NCI-H226 (cell line): ENCODE results near the gene FAM227B.
"Not testable (repeated sequence)": the region's sequence is repeated elsewhere in the genome, so short reads cannot be mapped to it uniquely, and the experiment has no call there.

Experiments
- DNase-seq: peaks from one replicate; pipeline ENCODE4 v3.0.0-alpha.2; 2015

FAM227B gene

GRCh38 chr15:49428409-49429095, 192.1 kb downstream of the FAM227B start:
- DNase-seq = peak; percentile 49

GRCh38 chr15:49427372-49427771, 193.2 kb downstream of the FAM227B start:
- DNase-seq = no peak

DNA sequence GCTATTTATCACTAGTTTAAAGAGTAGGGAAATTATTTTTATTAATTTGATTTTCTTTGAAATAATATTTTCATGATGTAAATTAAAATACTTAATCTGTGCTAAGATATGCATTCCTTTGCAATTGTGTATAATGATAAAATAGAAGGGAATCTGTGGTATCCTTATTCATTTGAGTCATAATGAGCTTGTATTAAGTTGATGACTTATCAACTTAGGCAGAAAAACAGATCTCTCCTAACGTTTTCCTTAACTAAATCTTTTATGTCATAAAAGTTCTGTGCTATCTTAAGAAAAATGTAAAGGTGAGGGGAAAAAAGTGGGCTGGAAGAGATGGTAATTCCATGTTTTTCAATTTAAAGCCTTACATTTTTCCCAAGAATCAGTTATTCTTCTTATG, 195.7 kb downstream of the FAM227B start:
- DNase-seq = no peak

DNA sequence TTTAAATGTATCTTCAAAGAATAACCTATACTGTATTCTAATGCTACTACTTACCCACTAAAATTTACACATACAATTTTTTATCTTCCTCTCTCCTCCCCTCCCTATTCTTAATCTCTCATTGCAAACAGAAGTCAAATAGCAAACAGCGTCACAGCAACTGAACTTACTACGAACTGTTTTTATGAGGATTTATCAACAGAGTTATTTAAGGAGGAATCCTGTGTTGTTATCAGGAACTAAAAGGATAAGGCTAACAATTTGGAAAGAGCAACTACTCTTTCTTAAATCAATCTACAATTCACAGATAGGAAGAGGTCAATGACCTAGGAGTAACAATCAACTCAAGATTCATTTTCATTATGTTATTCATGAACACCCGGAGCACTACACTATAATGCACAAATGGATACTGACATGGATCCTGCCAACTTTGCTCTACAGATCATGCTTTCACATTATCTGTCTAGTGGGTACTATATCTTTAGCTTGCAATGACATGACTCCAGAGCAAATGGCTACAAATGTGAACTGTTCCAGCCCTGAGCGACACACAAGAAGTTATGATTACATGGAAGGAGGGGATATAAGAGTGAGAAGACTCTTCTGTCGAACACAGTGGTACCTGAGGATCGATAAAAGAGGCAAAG, 196.6 kb downstream of the FAM227B start:
- peak; percentile 66 for DNase-seq

- DNase-seq = no peak
These were observed 197.6 kb downstream of the FAM227B start, which contains the start of gene FGF7 for GRCh38 chr15:49423021-49423420. TSS of gene FGF7 (plus strand) at chr15:49423242. CDS start at chr15:49424298, 1,056 bp downstream.

- no peak for DNase-seq
These were observed 198.6 kb downstream of the FAM227B start for GRCh38 chr15:49421991-49422390.

GRCh38 chr15:49418811-49419210, 201.8 kb downstream of the FAM227B start:
- DNase-seq = no peak

DNA sequence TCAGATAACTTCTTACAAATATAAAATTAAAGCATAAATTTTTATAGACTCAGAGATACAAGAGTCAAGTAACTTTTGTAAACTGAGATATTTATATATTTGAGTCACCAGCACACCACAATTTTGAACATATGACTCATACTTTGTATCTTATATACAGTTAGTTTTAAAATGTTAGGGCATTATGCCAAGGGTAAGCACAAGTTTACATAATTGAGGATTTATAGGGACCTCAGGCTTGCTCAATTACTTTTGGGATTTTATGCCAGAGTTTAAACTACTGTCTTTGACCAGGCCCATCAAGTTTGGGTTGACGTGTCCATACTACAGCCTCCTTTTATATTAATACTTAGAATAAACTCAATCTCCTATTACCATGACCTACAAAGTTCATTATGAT, 205.0 kb downstream of the FAM227B start:
- DNase-seq = peak; percentile 76

DNA sequence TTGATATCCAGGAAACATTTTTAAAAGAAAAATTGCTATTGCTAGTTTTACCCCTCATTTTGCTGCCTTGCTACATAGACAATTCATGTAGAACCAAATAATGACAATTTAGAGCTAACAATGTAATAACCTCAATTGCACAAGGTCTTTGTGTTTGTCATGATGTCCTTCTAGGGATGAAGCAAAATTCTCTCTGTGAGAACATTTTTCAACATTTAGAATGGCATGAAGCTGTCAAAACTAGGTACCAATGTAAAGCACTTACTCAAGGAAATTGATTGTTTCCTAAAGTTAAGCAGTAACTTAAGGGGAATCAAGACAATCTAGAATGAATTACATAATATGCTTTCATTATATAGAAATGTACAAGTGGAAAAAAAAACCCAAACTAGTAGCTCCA, 205.5 kb downstream of the FAM227B start:
- DNase-seq = no peak

GRCh38 chr15:49412797-49413196, 207.8 kb downstream of the FAM227B start:
- DNase-seq = no peak

GRCh38 chr15:49410641-49411040, 210.0 kb downstream of the FAM227B start:
- DNase-seq = no peak

GRCh38 chr15:49406352-49407118, 214.1 kb downstream of the FAM227B start:
- no peak for DNase-seq

DNA sequence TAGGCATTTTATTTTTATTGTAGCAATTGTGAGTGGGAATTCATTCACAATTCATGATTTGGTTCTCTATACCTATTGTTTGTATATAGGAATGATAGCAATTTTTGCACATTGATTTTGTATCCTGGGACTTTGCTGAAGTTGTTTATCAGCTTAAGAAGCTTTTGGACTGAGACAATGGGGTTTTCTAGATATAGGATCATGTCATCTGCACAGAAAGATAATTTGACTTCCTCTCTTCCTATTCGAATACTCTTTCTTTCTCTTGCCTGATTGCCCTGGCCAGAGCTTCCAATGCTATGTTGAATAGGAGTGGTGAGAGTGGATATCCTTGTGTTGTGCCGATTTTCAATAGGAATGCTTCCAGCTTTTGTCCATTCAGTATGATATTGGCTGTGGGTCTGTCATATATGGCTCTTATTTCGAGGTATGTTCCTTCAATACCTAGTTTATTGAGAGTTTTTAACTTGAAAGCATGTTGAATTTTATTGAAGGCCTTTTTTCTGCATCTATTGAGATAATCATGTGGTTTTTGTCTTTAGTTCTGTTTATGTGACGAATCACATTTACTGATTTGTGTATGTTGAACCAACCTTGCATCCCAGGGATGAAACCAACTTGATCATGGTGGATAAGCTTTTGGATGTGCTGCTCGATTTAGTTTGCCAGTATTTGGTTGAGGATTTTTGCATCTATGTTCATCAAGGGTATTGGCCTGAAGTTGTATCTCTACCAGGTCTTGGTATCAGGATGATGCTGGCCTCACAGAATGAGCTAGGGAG, 217.9 kb downstream of the FAM227B start:
- not testable (repeated sequence) for DNase-seq

DNA sequence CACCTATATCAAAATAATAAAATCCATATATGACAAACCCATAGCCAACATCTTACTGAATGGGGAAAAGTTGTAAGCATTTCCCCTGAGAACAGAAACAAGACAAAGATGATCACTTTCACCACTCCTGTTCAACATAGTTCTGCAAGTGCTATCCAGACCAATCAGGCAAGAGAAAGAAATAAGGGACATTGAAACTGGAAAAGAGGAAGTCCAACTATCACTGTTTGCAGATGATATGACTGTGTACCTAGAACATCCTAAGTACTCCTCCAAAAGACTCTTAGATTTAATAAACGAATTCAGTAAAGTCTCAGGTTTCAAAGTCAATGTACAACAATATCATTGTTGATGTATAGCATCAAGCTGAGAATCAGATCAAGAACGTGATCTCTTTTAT, 233.1 kb downstream of the FAM227B start:
- no peak for DNase-seq

GRCh38 chr15:49383266-49383665, 237.4 kb downstream of the FAM227B start:
- no peak for DNase-seq

DNA sequence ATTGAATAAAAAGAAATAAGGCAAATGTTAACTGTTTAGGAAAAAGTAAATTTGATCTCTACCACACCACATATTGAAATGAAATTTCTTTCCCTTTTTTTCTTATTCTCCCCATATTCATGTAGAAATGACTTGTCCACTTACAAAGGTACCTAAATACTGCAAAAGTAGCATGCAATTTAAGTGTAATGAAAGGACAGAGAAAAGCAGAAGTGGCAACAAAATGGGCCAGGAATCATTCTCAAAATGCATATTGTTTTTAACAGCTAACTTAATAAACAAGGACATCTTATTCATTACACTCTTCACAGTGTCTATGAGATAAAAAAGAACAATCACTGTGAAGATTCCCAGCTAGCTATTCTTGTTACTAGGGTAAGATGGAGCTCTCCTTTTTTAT, 238.2 kb downstream of the FAM227B start:
- no peak for DNase-seq

DNA sequence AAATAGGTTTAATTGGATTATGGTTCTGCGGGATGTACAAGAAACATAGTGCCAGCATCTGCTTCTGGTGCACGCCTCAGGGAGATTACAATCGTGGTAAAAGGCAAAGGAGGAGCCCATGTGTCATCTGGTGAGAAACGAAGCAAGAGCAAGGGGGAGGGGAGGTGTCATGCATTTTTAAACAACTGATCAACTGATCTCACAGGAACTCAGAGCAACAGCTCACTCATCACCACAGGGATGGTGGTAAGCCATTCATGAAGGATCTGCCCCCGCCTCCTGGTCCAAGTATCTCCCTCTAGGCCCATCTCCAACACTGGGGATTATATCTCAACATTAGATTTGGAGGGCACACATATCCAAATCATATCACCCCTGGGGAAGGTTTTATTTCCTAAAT, 239.7 kb downstream of the FAM227B start:
- DNase-seq = no peak

GRCh38 chr15:49379996-49380395, 240.6 kb downstream of the FAM227B start:
- DNase-seq = no peak

GRCh38 chr15:49372366-49372765, 248.3 kb downstream of the FAM227B start:
- DNase-seq = no peak

GRCh38 chr15:49370782-49371181, 249.8 kb downstream of the FAM227B start:
- peak; percentile 17 for DNase-seq

GRCh38 chr15:49366496-49366895, 254.1 kb downstream of the FAM227B start:
- no peak for DNase-seq

- no peak for DNase-seq
These were observed 259.2 kb downstream of the FAM227B start for GRCh38 chr15:49361370-49361769.

- not testable (repeated sequence) for DNase-seq
These were observed 266.2 kb downstream of the FAM227B start for GRCh38 chr15:49354439-49354838.
